BJ (cell line): ENCODE measurements around the gene TTF2. TPM values are rescaled to one million over a fixed set of nuclear protein-coding genes. Genes with fewer than 3 reads are reported as not detected.

Experiments
- CTCF ChIA-PET: fragments of 350-600 bp; formaldehyde crosslinking; extraction: SDS; loops from one replicate; lab custom pipeline; 2021; ENCODE audit warnings: antibody characterized with exemption, inconsistent platforms; lab: Yijun Ruan, JAX
- POLR2A ChIA-PET: fragments of 300-600 bp; sonication (Branson Sonifier 250); formaldehyde crosslinking; extraction: SDS; loops from one replicate; lab custom pipeline; 2021; ENCODE audit warnings: antibody characterized with exemption; lab: Charles Lee
- DNase-seq: peaks from one replicate; pipeline ENCODE4 v3.0.0-alpha.2; 2011; ENCODE audit warnings: low read depth
- H3K27me3 ChIP-seq: 2 replicates; pipeline ENCODE4 v1.6.0; 2011; ENCODE audit warnings: low read length; ENCODE audit not compliant: control insufficient read depth, insufficient read depth
- H3K36me3 ChIP-seq: 2 replicates; pipeline ENCODE4 v1.5.1; 2011; ENCODE audit warnings: low read length; ENCODE audit not compliant: control insufficient read depth, insufficient read depth
- H3K4me3 ChIP-seq: 2 replicates; pipeline ENCODE4 v1.5.1; 2011; ENCODE audit warnings: low read depth, mild to moderate bottlenecking, control low read depth, low read length
- polyA plus RNA-seq: library from polyadenylated mRNA; depleted of rRNA; stranded (reverse); fragments of >200 nt; gene quantifications from 2 replicates; pipeline ENCODE4 v1.2.3, GENCODE V29; 2011
- TF ChIP-seq, protein P1 (sequence below): IDR thresholded peaks from 2 replicates; pipeline ENCODE4 v1.5.1; 2011; ENCODE audit warnings: low read depth, mild to moderate bottlenecking, control low read depth, inconsistent platforms, low read length, moderate library complexity; ENCODE audit not compliant: insufficient read depth

Gene TTF2
- polyA plus RNA-seq, 1 experiment, result 10.1 TPM

DNA sequence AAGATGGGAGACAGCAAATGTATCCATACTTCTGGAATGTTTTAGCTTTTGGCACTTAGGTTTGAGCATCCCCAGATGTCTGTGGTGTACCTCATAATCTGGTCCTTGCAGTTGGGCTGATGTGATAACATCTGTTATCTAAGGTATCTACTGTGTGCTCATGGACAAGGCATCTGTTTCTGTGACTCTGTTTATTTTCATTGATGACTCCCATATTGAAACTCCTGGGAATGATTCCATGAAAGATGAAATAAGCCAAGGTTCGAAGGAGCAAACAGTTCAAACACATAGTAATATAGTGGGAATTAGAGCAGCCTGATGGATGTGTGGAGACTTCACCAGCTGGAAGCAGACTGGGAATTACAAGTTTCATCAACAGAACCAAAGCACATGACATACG, 82.1 kb downstream of the TTF2 start:
- no peaks in the 10 kb centered on the region for H3K36me3 ChIP-seq
- no peak overlapping the region for H3K4me3 ChIP-seq
- CTCF ChIA-PET, result interaction anchor here (0.8 to 2.8 kb wide), 5 partner anchors 13 to 142 kb away, joined by 3 to 14 read pairs (median 4); no protein-coding TSS in a partner anchor
- DNase-seq, result peak; percentile 75
- no peaks in the 10 kb centered on the region for H3K27me3 ChIP-seq
- POLR2A ChIA-PET, result no interaction called here
- TF ChIP-seq, protein P1, sequence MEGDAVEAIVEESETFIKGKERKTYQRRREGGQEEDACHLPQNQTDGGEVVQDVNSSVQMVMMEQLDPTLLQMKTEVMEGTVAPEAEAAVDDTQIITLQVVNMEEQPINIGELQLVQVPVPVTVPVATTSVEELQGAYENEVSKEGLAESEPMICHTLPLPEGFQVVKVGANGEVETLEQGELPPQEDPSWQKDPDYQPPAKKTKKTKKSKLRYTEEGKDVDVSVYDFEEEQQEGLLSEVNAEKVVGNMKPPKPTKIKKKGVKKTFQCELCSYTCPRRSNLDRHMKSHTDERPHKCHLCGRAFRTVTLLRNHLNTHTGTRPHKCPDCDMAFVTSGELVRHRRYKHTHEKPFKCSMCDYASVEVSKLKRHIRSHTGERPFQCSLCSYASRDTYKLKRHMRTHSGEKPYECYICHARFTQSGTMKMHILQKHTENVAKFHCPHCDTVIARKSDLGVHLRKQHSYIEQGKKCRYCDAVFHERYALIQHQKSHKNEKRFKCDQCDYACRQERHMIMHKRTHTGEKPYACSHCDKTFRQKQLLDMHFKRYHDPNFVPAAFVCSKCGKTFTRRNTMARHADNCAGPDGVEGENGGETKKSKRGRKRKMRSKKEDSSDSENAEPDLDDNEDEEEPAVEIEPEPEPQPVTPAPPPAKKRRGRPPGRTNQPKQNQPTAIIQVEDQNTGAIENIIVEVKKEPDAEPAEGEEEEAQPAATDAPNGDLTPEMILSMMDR, result no peak

DNA sequence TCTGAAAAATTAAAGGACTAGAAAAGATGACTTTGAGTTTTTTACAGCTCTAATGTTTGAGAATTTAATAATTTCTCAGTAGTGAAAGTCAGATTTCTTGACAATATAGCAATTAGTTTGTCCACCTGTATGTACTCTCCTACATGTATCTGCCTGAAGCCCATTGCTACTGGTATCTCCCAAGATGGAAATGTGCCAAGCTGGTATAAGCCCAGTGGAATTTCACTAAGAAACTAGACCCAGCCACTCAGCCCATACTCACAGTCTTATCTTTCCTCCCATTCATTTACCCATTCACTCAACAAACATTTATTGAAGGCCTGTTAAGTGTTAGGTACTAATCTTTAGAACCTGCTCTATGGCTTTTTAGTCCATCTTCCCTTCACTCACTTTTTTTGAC, 83.0 kb downstream of the TTF2 start:
- Histone ChIP-seq H3K4me3 (no peak overlapping the region), H3K27me3 (no peaks in the 10 kb centered on the region), H3K36me3 (no peaks in the 10 kb centered on the region)
- DNase-seq, result no peak
- POLR2A ChIA-PET, result no interaction called here
- CTCF ChIA-PET, result interaction anchor here (1.3 to 1.9 kb wide), 4 partner anchors 11 to 75 kb away, joined by 3 to 5 read pairs (median 4); no protein-coding TSS in a partner anchor
- TF ChIP-seq, protein P1, result no peak

- Histone ChIP-seq H3K4me3 (no peak overlapping the region), H3K27me3 (no peaks in the 10 kb centered on the region), H3K36me3 (no peaks in the 10 kb centered on the region)
- ChIA-PET CTCF (interaction anchor here (1.1 to 1.9 kb wide), 3 partner anchors 12 to 24 kb away, joined by 3 to 5 read pairs (median 5); no protein-coding TSS in a partner anchor), POLR2A (no interaction called here)
- TF ChIP-seq, protein P1, result no peak
- DNase-seq, result no peak
Observed at GRCh38 chr1:117143871-117144270, 83.7 kb downstream of the TTF2 start.

- TF ChIP-seq, protein P1, result no peak
- H3K36me3 ChIP-seq, result no peaks in the 10 kb centered on the region
- no peak for DNase-seq
- H3K4me3 ChIP-seq, result no peak overlapping the region
- no peaks in the 10 kb centered on the region for H3K27me3 ChIP-seq
- ChIA-PET CTCF (interaction anchor here (1.1 to 2.1 kb wide), 4 partner anchors 17 to 78 kb away, joined by 4 to 9 read pairs (median 6); no protein-coding TSS in a partner anchor), POLR2A (no interaction called here)
Observed at GRCh38 chr1:117146072-117146471, 85.9 kb downstream of the TTF2 start.

GRCh38 chr1:117146575-117147340, 86.6 kb downstream of the TTF2 start:
- Histone ChIP-seq H3K27me3 (no peaks in the 10 kb centered on the region), H3K4me3 (no peak overlapping the region), H3K36me3 (no peaks in the 10 kb centered on the region)
- POLR2A ChIA-PET, result no interaction called here
- peak; percentile 83 for DNase-seq
- CTCF ChIA-PET, result interaction anchor here (1.5 to 2.1 kb wide), 4 partner anchors 18 to 138 kb away, joined by 5 to 9 read pairs (median 6); no protein-coding TSS in a partner anchor
- TF ChIP-seq, protein P1, result no peak
